GM18909 (cell line): Measurements from ENCODE around the gene BPIFB1.

Experiments used
- ATAC-seq: cut with Tn5 transposase; IDR thresholded peaks from one replicate; pipeline ENCODE4 v1.9.1; 2021; ENCODE audit warnings: mild to moderate bottlenecking; ENCODE audit not compliant: unreplicated experiment, poor library complexity

Gene BPIFB1

DNA sequence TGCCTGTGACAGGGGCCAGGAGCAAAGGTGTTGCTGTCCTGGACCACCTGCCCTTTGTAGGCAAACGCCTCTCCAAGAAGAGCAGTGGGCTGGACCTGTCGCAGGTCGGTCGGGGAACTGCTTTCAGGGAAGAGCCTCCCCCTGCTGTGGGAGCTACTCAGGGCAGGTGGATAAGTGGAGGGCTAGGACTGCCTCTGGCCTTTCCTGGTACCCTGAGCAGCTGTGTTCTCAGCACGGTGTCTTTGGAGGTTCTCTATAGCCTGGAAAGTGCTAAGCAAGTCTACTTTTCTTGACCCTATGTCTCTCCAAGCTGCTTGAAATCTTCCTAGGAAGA is 35.0 kb downstream of the BPIFB1 start:
- ATAC-seq = no peak

GRCh38 chr20:33320006-33320405 is 37.0 kb downstream of the BPIFB1 start:
- ATAC-seq = no peak

DNA sequence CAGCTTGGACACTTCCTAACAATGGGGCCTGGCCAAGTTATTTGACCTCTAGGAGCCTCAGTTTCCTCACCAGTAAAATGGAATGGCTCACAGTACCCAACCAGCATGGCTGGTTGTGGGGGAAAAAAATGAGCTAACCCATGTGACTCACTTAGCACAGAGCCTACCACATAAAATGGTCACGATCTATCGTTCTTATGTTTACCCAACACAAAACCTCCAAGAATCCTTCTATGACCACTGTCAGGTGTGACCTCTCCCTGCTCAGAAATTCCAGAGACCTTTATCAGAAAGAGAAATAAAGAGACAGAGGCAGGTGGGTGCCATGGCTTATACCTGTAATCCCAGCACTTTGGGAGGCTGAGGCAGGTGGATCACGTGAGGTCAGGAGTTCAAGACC is 39.4 kb downstream of the BPIFB1 start:
- ATAC-seq = no peak

GRCh38 chr20:33323236-33323635 is 40.2 kb downstream of the BPIFB1 start:
- no peak for ATAC-seq

DNA sequence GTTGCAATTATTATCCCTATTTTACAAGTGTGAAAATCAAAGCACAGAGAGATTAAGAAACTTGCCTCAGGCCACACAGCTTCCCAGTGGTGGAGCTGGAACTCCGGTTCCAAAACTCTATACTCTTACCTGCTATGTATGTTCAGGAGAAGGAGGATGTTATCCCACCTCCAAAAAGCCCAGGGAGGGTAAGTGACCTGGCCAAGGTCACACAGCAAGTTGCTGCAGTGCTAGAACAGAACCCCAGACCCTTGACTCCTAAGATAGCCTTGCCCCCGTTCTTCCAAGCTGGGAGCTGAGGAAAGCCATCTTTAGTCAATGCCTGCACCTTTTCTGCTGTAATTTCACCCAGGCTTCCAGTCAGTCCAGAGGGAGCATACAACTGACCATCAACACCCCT is 42.3 kb downstream of the BPIFB1 start:
- no peak for ATAC-seq

DNA sequence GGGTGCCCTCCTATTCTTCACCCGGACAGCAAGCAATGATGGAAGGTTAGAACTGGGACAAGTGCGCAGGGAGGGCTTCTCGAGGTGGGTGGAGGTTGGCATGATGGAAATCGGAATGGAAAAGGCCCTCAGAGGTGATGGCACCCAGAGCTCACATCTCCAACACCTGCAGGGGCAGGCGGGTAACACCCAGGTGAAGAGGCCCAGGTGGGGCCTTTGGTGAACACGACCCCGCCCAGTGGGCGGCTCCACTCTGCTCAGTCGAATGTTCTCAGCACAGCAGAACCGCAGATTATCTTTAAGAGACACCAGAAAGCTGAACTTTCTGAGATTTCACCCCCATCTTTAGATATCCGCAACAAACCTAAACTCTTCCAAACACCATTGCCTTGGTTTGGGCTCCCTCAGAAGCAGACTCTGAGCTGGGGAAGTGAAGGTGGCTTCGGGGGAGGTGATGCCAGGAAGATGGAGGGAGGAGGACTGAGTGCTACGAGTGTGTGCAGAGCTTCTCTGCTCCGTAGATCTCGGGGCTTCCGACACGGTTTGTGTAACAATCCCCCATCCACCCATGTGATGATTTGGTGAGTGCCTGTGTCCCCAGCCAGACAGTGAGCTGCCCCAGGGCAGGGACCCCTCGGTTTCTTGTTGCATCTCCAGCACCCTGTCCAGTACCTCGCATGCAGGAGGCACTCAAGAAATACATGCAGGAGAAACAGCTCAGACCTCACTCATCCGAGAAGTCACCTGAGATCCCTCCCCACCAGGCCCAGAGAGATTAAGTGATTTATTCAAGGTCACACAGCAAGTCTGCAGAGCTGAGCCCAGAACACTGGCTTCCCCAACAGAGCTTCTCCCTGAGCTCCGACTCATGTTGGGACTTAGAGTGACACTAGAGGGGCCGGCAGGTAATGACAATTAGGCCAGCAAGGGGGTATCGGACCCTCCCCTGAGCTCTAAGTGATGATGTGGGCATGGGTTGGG is 45.4 kb downstream of the BPIFB1 start:
- ATAC-seq = no peak

DNA sequence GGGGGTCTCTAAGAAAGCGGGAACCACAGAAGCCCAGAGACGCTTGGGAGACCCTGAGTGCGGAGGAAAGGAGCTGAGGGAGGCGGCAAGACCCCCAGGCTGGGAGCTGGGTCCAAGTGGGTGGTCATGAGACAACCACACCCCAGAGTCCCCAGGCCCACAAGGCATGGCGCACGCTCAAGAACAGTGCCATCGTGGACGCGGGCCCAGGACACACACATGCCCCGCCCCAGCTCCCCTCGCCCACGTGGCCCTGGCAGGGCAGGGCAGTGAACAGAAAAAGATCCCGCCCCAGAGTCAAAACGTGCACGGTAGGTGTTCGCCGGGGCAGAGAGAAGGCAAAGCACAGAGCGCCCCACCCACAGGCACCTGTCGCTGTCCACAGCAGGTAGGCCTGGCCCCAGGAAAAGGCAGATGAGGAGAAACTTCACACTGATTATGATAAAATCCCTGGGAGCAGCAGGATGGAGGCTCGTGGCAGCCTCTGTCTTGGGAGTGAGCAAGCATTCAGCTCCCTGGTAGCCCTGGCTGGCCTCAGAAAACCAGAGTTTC is 50.0 kb downstream of the BPIFB1 start:
- no peak for ATAC-seq

DNA sequence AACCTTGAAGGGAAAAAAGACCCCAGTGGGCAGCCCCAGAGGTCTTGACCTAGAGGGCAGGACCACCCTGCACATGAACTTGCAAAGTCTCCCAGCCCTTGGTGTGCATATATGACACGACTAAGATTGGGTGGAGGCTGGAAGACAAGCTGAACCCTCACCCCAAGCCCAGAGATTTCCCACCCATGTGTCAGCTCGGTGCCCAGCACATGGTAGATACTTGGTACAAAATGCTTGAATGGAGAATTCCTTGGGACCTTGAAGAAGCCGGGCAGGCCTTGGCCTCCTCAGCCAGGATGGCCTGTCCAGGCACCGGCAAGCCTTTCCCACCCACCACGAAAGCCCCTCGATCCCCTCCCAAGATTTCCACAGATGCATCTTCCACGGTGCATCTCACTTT is 50.6 kb downstream of the BPIFB1 start:
- no peak for ATAC-seq

DNA sequence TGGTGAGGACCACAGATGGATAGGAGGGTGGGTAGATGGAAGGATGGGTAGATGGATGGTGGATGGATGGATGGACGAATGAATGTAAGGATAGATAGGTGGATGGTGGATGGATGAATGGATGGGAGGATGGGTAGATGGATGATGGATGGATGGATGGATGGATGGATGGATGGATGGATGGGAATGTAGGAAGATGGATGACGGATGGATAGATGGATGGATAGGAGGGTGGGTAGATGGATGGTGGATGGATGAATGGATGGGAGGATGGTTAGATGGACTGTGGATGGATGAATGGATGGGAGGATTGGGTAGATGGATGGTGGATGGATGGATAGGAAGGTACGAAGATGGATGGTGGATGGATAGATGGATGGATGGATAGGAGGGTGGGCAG is 51.1 kb downstream of the BPIFB1 start:
- no peak for ATAC-seq

GRCh38 chr20:33336375-33336774 is 53.4 kb downstream of the BPIFB1 start:
- ATAC-seq = no peak

DNA sequence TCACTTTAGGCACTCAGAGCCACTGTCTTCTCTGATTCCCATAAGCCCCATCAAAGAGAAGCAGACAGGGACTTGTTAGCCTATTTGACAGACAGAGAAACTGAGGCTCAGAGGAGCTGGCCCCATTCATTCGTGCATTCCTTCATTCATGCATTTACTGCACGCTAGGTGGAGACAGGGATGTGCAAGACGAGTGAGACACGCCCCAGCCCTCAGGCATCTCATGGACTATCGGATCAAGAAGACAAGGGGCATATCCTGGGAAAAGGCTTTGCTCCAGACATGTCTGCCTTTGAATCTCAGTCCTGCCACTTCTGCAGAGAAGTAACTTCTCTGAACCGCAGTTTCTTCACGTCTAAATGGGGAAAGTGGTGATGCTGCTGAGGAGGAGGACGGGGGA is 54.1 kb downstream of the BPIFB1 start:
- no peak for ATAC-seq

DNA sequence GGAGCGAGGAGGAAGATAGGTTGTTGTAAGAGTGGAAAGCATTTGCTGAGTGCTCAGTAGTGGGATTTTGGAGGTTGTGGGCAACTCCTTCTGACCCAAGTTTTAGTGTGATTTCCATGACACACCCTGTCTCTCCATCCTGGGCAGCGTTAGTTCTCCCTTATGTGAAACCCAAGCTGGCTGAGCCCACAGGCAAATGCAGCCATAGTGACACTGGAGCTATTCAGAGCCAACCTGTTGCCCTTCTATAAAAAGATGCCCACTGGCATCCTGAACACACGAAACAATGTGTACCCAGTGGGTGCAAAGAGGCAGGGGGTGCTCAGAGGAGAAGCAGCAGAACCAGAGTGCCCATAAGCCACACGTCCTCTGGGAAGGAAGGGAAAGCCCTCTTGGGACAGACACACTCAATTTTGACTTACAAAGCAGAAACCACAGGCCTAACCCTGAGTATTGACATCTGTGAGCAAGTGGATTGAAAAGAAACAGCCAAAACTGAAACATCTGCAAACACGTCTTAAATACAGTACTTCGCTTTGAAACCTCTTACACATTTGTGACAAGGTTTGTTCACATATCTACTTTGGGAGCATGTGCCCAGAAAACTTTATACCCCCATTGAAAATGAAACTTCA is 54.6 kb downstream of the BPIFB1 start:
- ATAC-seq = no peak

GRCh38 chr20:33338467-33339258 is 55.6 kb downstream of the BPIFB1 start:
- no peak for ATAC-seq

GRCh38 chr20:33339515-33340058 is 56.6 kb downstream of the BPIFB1 start:
- no peak for ATAC-seq

DNA sequence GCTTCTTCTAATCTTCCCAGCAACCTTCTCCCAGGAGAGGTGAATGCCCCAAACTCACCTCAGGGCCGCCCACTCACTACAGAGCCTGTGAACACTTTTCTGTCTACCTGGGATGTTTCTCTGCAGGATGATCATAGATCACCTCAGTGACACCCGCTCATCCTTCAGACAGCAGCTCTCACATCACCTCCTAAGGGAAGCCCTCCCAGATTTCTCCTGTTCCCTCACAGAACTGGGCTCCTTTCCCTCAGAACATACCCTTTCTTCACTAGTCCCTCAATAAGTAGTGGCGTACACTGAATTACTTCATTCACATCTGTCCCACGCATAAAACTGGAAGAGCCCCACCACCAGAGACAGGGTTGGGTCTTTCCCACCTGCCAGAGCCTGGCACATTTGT is 60.5 kb downstream of the BPIFB1 start:
- ATAC-seq = no peak

DNA sequence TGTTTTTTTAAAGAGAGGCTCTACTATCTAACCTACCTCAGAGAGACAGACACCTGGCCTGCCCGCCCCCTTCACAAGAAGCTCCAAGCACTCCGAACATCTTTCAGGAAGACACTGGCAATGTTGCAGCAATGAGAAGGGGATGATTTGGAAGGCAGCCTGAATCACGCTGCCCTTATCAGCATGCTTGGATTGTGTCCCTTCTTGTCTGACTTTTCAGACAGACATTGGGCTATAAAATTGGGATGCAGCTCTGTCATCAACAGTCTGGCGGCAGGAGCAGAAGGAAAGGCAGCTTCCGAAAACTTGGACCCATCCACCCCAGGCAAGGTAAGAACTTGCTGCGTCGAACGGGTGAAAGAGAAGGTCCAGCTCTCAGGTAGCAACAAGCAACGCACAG is 62.3 kb downstream of the BPIFB1 start:
- no peak for ATAC-seq

DNA sequence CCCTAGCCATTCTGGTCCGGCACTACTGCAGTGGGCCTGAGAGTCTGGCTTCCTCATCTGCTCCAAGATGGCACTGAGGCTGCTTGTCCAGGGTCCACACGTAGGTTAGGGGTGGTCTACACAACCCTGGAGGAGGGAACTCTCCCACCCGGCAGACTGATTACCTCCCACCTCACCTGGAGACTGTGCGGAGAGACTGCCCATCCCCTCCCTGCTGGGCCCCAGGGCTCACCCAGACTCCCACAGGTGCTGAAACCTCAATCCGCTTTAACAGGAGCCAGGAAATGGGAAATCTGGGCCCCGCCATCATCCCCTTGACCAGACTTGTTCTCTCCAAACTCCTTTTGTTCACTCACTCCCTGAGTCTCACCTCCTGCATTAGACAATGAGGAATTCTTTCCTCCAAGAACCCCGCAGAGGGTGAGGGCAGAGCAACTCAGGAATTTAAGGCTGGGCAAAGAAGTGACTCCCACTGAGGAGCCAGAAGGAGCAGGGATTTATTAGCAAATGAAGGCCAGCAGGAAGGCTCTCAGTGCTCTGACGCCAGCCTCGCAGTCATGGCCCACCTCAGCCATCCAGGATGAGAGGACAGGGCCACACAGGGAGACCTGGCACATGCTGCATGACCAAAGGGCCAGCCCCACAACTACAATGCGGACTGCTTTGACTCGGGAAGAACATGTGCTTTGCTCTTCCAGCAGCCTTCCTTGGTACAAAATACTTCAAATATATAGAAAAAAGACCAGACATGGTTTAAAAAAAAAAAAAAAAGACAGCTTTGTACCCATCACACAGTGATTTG is 65.3 kb downstream of the BPIFB1 start:
- no peak for ATAC-seq

- ATAC-seq = no peak
Observed at GRCh38 chr20:33349493-33349892, 66.5 kb downstream of the BPIFB1 start.

GRCh38 chr20:33351696-33352095 is 68.7 kb downstream of the BPIFB1 start:
- no peak for ATAC-seq
